ENCODE results near the gene UPK1A. TPM values are rescaled to one million over a fixed set of nuclear protein-coding genes. Genes with fewer than 3 reads are reported as not detected.
A peak's percentile ranks its signal among the peaks of the same experiment; 100 is the strongest.
"Not testable (repeated sequence)": the region's sequence is repeated elsewhere in the genome, so short reads cannot be mapped to it uniquely, and the experiment has no call there.

UPK1A gene
- total and polyA plus RNA-seq, 7 experiments from 2014 or later: 0.41 to 1.3 TPM; not detected in 5

DNA sequence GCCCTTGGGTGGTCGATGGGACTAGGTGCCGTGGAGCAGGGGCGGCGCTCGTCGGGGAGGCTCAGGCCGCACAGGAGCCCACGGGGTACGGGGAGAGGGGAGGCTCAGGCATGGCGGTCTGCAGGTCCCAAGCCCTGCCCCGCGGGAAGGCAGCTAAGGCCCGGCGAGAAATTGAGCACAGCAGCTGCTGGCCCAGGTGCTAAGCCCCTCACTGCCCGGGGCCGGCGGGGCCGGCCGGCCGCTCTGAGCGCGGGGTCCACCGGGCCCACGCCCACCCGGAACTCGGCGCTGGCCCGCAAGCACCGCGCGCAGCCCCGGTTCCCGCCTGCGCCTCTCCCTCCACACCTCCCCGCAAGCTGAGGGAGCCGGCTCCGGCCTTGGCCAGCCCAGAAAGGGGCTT lies 24.8 kb downstream of the UPK1A start:
- H3K27ac ChIP-seq (ENCODE audit: low read depth, low read length); CTCF ChIA-PET; H3K4me3 Mint-ChIP-seq; H3K27me3 ChIP-seq (ENCODE audit: control insufficient read depth in 2 of 2, insufficient read depth in 2 of 2, low read length in 2 of 2); H3K4me1 ChIP-seq (ENCODE audit: control insufficient read depth in 2 of 2, insufficient read depth in 2 of 2, low read length in 2 of 2); ATAC-seq; H3K4me3 ChIP-seq (ENCODE audit: low read length); DNase-seq; H3K27me3 Mint-ChIP-seq; H3K27ac Mint-ChIP-seq; H3K36me3 Mint-ChIP-seq; H3K9me3 Mint-ChIP-seq; H3K36me3 ChIP-seq (ENCODE audit: control insufficient read depth in 2 of 3, insufficient read depth in 3 of 3, low read length in 3 of 3); POLR2A ChIA-PET; H3K9me3 ChIP-seq (ENCODE audit: control insufficient read depth in 2 of 3, low read length in 3 of 3): not testable (repeated sequence)
- peaks cover 0 to 11% (median 0%) of the 10 kb centered on the region in 7 donors for H3K4me1 Mint-ChIP-seq
- intact Hi-C loops (cut with micrococcal nuclease): loop anchor here (5.0 kb wide), 4 partner anchors 144 to 481 kb away; partner anchors contain the start of genes TMEM147 (in 2 of the 2) and APLP1 (in 1 of the 2)

GRCh38 chr19:35692010-35692409 lies 25.7 kb downstream of the UPK1A start:
- Mint-ChIP-seq H3K27me3 (peaks cover 0 to 2% (median 0%) of the 10 kb centered on the region in 5 donors), H3K4me3 (no peak overlapping the region), H3K4me1 (peaks cover 0 to 17% (median 0%) of the 10 kb centered on the region in 7 donors), H3K9me3 (no peaks in the 10 kb centered on the region), H3K36me3 (no peaks in the 10 kb centered on the region), H3K27ac (peak overlapping the region in 1 of 9 donors; percentile 37)
- POLR2A ChIA-PET: interaction anchor here (0.6 kb wide), 1 partner anchor 239 kb away, joined by 3 read pairs; no protein-coding TSS in a partner anchor
- CTCF ChIA-PET: interaction anchor here (0.7 to 1.6 kb wide), 5 partner anchors 10 to 190 kb away, joined by 3 to 12 read pairs (median 6); no protein-coding TSS in a partner anchor
- DNase-seq (no peak), ATAC-seq (no peak)
- no peak overlapping the region for H3K4me3 ChIP-seq (ENCODE audit: low read length)
- no peaks in the 10 kb centered on the region for H3K9me3 ChIP-seq (ENCODE audit: control insufficient read depth in 2 of 3, low read length in 3 of 3)
- no peak overlapping the region for H3K27ac ChIP-seq (ENCODE audit: low read depth, low read length)
- no peaks in the 10 kb centered on the region for H3K36me3 ChIP-seq (ENCODE audit: control insufficient read depth in 2 of 3, insufficient read depth in 3 of 3, low read length in 3 of 3)
- no peaks in the 10 kb centered on the region for H3K27me3 ChIP-seq (ENCODE audit: control insufficient read depth in 2 of 2, insufficient read depth in 2 of 2, low read length in 2 of 2)
- intact Hi-C loops (cut with micrococcal nuclease): loop anchor here (2.0 to 5.0 kb wide), 5 partner anchors 57 to 480 kb away; partner anchors contain the start of genes TMEM147 (in 2 of the 2), APLP1 (in 1 of the 2) and LIN37 (in 1 of the 2)
- no peaks in the 10 kb centered on the region for H3K4me1 ChIP-seq (ENCODE audit: control insufficient read depth in 2 of 2, insufficient read depth in 2 of 2, low read length in 2 of 2)

GRCh38 chr19:35693422-35693821 lies 27.1 kb downstream of the UPK1A start:
- Mint-ChIP-seq H3K4me3 (no peak overlapping the region), H3K4me1 (peaks cover 0 to 22% (median 0%) of the 10 kb centered on the region in 7 donors), H3K9me3 (no peaks in the 10 kb centered on the region), H3K36me3 (no peaks in the 10 kb centered on the region), H3K27me3 (no peaks in the 10 kb centered on the region), H3K27ac (peak overlapping the region in 2 of 9 donors; percentile 6 to 32)
- CTCF ChIA-PET: interaction anchor here (0.6 to 1.6 kb wide), 7 partner anchors 9 to 239 kb away, joined by 3 to 12 read pairs (median 3); partner anchors contain the start of gene LIN37
- intact Hi-C loops (cut with micrococcal nuclease): loop anchor here (1.0 to 5.0 kb wide), 12 partner anchors 9 to 479 kb away; partner anchors contain the start of genes TMEM147 (in 2 of the 2), APLP1 (in 1 of the 2), ARHGAP33 (in 1 of the 2) and LIN37 (in 1 of the 2)
- no peaks in the 10 kb centered on the region for H3K9me3 ChIP-seq (ENCODE audit: control insufficient read depth in 2 of 3, low read length in 3 of 3)
- POLR2A ChIA-PET: interaction anchor here (0.6 to 1.1 kb wide), 2 partner anchors 9 to 35 kb away, joined by 3 to 8 read pairs; no protein-coding TSS in a partner anchor
- H3K27ac ChIP-seq (ENCODE audit: low read depth, low read length): no peak overlapping the region
- no peaks in the 10 kb centered on the region for H3K27me3 ChIP-seq (ENCODE audit: control insufficient read depth in 2 of 2, insufficient read depth in 2 of 2, low read length in 2 of 2)
- H3K4me3 ChIP-seq (ENCODE audit: low read length): no peak overlapping the region
- ATAC-seq: no peak
- H3K4me1 ChIP-seq (ENCODE audit: control insufficient read depth in 2 of 2, insufficient read depth in 2 of 2, low read length in 2 of 2): no peaks in the 10 kb centered on the region
- no peaks in the 10 kb centered on the region for H3K36me3 ChIP-seq (ENCODE audit: control insufficient read depth in 2 of 3, insufficient read depth in 3 of 3, low read length in 3 of 3)
- no peak for DNase-seq

DNA sequence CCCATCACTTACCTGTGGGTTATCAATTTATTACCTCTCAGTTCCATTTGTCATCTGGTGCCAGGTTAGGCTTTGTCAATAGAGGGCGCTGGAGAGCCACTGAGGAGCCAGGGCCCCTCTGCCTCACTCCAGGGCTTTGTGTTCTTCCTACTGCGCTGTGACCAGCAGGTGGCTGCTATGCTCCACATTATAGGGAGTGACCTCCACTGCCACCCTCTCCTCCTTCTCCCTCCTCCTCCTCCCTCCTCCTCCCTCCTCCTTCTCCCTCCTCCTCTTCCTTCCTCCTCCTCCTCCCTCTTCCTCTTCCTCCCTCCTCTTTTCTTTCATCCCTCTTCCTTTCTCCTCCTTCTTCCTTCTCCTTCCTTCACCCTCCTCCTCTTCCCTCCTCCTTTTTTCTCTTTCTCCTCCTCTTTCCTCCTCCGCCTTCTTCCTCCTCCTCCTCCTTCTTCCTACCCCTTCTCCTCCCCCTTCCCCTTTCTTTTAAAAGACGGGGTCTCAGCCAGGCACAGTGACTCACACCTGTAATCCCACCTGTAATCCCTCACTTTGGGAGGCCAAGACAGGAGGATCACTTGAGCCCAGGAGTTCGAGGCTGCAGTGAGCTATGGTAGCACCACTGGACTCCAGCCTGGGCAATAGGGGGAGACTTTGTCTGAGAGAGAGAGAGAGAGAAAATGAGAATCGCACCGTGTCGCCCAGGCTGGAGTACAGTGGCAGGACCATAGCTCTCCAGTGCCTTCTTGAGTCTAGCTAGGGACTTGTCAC lies 27.7 kb downstream of the UPK1A start:
- Histone ChIP-seq H3K27me3 (ENCODE audit: control insufficient read depth in 2 of 2, insufficient read depth in 2 of 2, low read length in 2 of 2) (no peaks in the 10 kb centered on the region), H3K9me3 (ENCODE audit: control insufficient read depth in 2 of 3, low read length in 3 of 3) (no peaks in the 10 kb centered on the region), H3K4me1 (ENCODE audit: control insufficient read depth in 2 of 2, insufficient read depth in 2 of 2, low read length in 2 of 2) (no peaks in the 10 kb centered on the region), H3K36me3 (ENCODE audit: control insufficient read depth in 2 of 3, insufficient read depth in 3 of 3, low read length in 3 of 3) (no peaks in the 10 kb centered on the region), H3K27ac (ENCODE audit: low read depth, low read length) (no peak overlapping the region), H3K4me3 (ENCODE audit: low read length) (no peak overlapping the region)
- Mint-ChIP-seq H3K27ac (peak overlapping the region in 4 of 9 donors; percentile 6 to 62 (median 40)), H3K4me3 (no peak overlapping the region), H3K27me3 (no peaks in the 10 kb centered on the region), H3K9me3 (no peaks in the 10 kb centered on the region), H3K4me1 (peaks cover 0 to 27% (median 0%) of the 10 kb centered on the region in 7 donors), H3K36me3 (no peaks in the 10 kb centered on the region)
- POLR2A ChIA-PET: interaction anchor here (0.6 to 1.1 kb wide), 3 partner anchors 22 to 485 kb away, joined by 3 to 4 read pairs (median 3); partner anchors contain the start of gene COX6B1
- peak; percentile 75 to 93 (median 86) for DNase-seq
- peak; percentile 100 for ATAC-seq
- CTCF ChIA-PET: interaction anchor here (0.6 to 1.6 kb wide), 12 partner anchors 9 to 60 kb away, joined by 3 to 8 read pairs (median 4); partner anchors contain the start of gene ZBTB32
- intact Hi-C loops (cut with micrococcal nuclease): loop anchor here (1.0 to 5.0 kb wide), 12 partner anchors 8 to 478 kb away; partner anchors contain the start of genes TMEM147 (in 2 of the 2), APLP1 (in 1 of the 2), ARHGAP33 (in 1 of the 2) and LIN37 (in 1 of the 2)

GRCh38 chr19:35695895-35696422 lies 29.6 kb downstream of the UPK1A start:
- ChIA-PET CTCF (interaction anchor here (0.6 to 1.4 kb wide), 5 partner anchors 11 to 188 kb away, joined by 3 to 4 read pairs (median 4); partner anchors contain the start of gene LIN37), POLR2A (interaction anchor here (0.8 kb wide), 1 partner anchor 12 kb away, joined by 3 read pairs; no protein-coding TSS in a partner anchor)
- H3K27ac ChIP-seq (ENCODE audit: low read depth, low read length): no peak overlapping the region
- Mint-ChIP-seq H3K4me1 (peaks cover 0 to 32% (median 0%) of the 10 kb centered on the region in 7 donors), H3K9me3 (no peaks in the 10 kb centered on the region), H3K27ac (peak overlapping the region in 1 of 9 donors; percentile 10), H3K36me3 (no peaks in the 10 kb centered on the region), H3K4me3 (no peak overlapping the region), H3K27me3 (no peaks in the 10 kb centered on the region)
- H3K9me3 ChIP-seq (ENCODE audit: control insufficient read depth in 2 of 3, low read length in 3 of 3): no peaks in the 10 kb centered on the region
- H3K36me3 ChIP-seq (ENCODE audit: control insufficient read depth in 2 of 3, insufficient read depth in 3 of 3, low read length in 3 of 3): no peaks in the 10 kb centered on the region
- H3K27me3 ChIP-seq (ENCODE audit: control insufficient read depth in 2 of 2, insufficient read depth in 2 of 2, low read length in 2 of 2): no peaks in the 10 kb centered on the region
- ATAC-seq (no peak), DNase-seq (no peak)
- no peaks in the 10 kb centered on the region for H3K4me1 ChIP-seq (ENCODE audit: control insufficient read depth in 2 of 2, insufficient read depth in 2 of 2, low read length in 2 of 2)
- intact Hi-C loops (cut with micrococcal nuclease): no loop called here
- H3K4me3 ChIP-seq (ENCODE audit: low read length): no peak overlapping the region

- peaks cover 0 to 32% (median 0%) of the 10 kb centered on the region in 7 donors for H3K4me1 Mint-ChIP-seq
- H3K27ac Mint-ChIP-seq: no peak overlapping the region
- H3K27me3 Mint-ChIP-seq: no peaks in the 10 kb centered on the region
- H3K36me3 ChIP-seq (ENCODE audit: control insufficient read depth in 2 of 3, insufficient read depth in 3 of 3, low read length in 3 of 3): no peaks in the 10 kb centered on the region
- no peaks in the 10 kb centered on the region for H3K27me3 ChIP-seq (ENCODE audit: control insufficient read depth in 2 of 2, insufficient read depth in 2 of 2, low read length in 2 of 2)
- no peak for DNase-seq
- no peaks in the 10 kb centered on the region for H3K4me1 ChIP-seq (ENCODE audit: control insufficient read depth in 2 of 2, insufficient read depth in 2 of 2, low read length in 2 of 2)
- H3K9me3 Mint-ChIP-seq: no peaks in the 10 kb centered on the region
- H3K9me3 ChIP-seq (ENCODE audit: control insufficient read depth in 2 of 3, low read length in 3 of 3): no peaks in the 10 kb centered on the region
- H3K4me3 Mint-ChIP-seq: peak overlapping the region in 1 of 10 donors; percentile 12
- intact Hi-C loops (cut with micrococcal nuclease): no loop called here
- POLR2A ChIA-PET: interaction anchor here (0.5 to 0.8 kb wide), 2 partner anchors 16 to 432 kb away, joined by 3 read pairs; no protein-coding TSS in a partner anchor
- no peak overlapping the region for H3K4me3 ChIP-seq (ENCODE audit: low read length)
- no peak for ATAC-seq
- H3K27ac ChIP-seq (ENCODE audit: low read depth, low read length): no peak overlapping the region
- H3K36me3 Mint-ChIP-seq: no peaks in the 10 kb centered on the region
- CTCF ChIA-PET: interaction anchor here (0.6 to 1.5 kb wide), 8 partner anchors 16 to 340 kb away, joined by 3 to 4 read pairs (median 3); partner anchors contain the start of gene LIN37
Measured at GRCh38 chr19:35696835-35697234, 30.5 kb downstream of the UPK1A start.

All from naive thymus-derived CD4-positive, alpha-beta T cell (primary cell).